ENCODE measurements around the gene GPAM. TPM values are rescaled to one million over a fixed set of nuclear protein-coding genes. Genes with fewer than 3 reads are reported as not detected.
"Not testable (repeated sequence)": the region's sequence is repeated elsewhere in the genome, so short reads cannot be mapped to it uniquely, and the experiment has no call there.

GPAM gene
- total and polyA plus RNA-seq, 2 experiments from 2014 or later = 4.7 to 11.1 TPM

DNA sequence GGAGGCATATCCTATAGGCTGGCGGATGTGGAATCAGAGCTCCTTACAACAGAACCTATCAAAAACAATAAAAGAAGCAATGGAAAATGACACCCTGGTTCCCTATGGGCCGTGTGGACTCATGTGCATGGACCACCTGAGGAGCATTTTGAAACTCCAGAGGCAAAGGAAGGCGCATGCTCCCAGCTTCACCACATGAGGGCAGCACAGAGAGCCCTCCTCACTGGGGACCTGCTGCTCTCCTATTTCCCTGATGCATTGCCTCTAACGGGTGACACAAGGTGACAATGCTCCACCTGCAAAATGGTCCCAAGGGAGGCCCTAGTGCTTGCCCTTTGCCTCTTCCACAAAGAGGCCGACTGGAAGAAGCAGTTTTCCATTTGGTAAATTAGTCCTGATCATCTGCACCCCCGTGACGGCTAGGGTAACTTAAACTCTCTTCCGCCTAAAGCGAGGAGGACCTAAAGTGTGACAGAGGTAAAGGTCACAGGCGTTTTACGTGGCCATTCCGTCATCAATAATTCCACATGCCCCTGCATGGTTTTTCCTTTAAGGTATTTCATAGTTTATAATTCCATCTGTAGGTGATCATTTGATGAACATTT lies 67.7 kb downstream of the GPAM start:
- TF ChIP-seq, protein P1, sequence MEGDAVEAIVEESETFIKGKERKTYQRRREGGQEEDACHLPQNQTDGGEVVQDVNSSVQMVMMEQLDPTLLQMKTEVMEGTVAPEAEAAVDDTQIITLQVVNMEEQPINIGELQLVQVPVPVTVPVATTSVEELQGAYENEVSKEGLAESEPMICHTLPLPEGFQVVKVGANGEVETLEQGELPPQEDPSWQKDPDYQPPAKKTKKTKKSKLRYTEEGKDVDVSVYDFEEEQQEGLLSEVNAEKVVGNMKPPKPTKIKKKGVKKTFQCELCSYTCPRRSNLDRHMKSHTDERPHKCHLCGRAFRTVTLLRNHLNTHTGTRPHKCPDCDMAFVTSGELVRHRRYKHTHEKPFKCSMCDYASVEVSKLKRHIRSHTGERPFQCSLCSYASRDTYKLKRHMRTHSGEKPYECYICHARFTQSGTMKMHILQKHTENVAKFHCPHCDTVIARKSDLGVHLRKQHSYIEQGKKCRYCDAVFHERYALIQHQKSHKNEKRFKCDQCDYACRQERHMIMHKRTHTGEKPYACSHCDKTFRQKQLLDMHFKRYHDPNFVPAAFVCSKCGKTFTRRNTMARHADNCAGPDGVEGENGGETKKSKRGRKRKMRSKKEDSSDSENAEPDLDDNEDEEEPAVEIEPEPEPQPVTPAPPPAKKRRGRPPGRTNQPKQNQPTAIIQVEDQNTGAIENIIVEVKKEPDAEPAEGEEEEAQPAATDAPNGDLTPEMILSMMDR (IDR thresholded peaks at IDR 0.05; ENCODE audit: low read depth, low read length) = peak; percentile 74

DNA sequence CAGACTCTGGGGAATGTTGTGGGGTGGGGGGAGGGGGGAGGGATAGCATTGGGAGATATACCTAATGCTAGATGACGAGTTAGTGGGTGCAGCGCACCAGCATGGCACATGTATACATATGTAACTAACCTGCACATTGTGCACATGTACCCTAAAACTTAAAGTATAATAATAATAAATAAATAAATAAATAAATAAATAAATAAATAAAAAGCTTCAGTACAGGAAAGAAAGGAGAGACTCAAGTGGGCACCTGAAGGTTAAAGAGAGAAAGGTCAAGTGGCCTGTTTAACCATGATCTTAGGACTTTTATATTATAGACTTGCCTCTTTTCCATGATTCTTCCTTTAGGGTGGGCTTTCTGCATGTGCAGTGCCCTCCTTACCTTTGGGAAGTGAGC lies 73.8 kb downstream of the GPAM start:
- H3K27ac ChIP-seq; H3K4me1 ChIP-seq (ENCODE audit: low read depth); H3K9me3 ChIP-seq (ENCODE audit: low read depth); H3K4me3 ChIP-seq; H3K36me3 ChIP-seq; H3K27me3 ChIP-seq; DNase-seq (ENCODE audit: low read depth in 1 of 2, low spot score in 1 of 2): not testable (repeated sequence)

More for the DNA sequence above, 67.7 kb downstream of the GPAM start:
- Histone ChIP-seq H3K27me3 (no peaks in the 10 kb centered on the region), H3K4me3 (no peak overlapping the region), H3K36me3 (no peaks in the 10 kb centered on the region), H3K4me1 (ENCODE audit: low read depth) (no peaks in the 10 kb centered on the region), H3K27ac (no peak overlapping the region), H3K9me3 (ENCODE audit: low read depth) (no peaks in the 10 kb centered on the region)
- peak; percentile 25 to 55 for DNase-seq (ENCODE audit: low read depth in 1 of 2, low spot score in 1 of 2)

Other genes starting within 250 kb of the GPAM start
- not detected in 2 replicates for gene TECTB, start 99.6 kb upstream of the GPAM start, total RNA-seq
- gene TECTB, start 99.6 kb upstream of the GPAM start, polyA plus RNA-seq = not detected in 2 replicates
- not detected in 2 replicates for gene ACSL5, start 190.4 kb upstream of the GPAM start, total RNA-seq
- 0.31 TPM in 1 of 2 replicates, not detected in the other for gene ACSL5, start 190.4 kb upstream of the GPAM start, polyA plus RNA-seq